ENCODE results near the gene ZKSCAN8. TPM values are rescaled to one million over a fixed set of nuclear protein-coding genes. Genes with fewer than 3 reads are reported as not detected.
"Not testable (repeated sequence)": the region's sequence is repeated elsewhere in the genome, so short reads cannot be mapped to it uniquely, and the experiment has no call there.

ZKSCAN8 gene
- total RNA-seq, result 10 to 100 TPM; 14.4 to 16.5 TPM

DNA sequence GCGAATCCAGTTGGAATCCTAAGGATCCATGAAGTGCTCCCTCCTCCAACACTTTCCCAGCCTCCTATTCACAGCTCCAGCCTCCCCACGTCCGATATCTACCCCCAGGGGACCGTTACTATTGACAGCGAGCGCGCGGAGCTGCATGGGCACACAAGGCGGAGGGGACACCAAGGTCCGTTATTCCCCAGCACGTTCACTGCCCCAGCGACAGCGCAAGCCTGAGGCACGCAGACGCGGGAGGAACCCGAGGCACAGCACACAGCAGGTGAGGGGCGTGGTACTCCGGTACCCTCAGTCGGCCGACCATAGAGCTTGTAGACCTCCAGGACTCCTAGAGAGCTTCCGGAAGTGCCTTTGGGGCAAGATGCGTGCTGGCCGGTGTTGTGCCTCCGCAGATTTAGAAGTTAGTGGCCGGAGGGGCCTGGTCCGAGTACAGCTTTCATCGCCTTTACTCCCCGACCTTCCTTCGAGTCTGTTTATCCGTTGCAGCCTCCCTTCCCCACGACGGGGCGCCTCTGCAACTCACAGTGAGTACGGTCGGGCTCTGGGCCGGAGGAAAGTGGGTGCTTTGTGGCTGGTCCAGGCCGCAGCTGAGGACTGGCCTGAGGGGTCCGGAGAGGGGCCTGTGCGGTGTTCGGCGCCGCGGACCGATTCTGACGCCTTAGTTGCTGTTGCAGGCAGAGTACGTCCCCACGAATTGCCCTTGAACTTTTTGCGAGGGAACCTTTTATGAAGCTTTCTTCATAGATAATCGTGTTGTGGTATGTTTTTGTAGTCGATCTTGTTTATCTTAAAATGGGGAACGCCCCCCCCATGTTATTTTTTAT is at the start of gene ZKSCAN8:
Gene ZKSCAN8, plus strand, starts transcription at position 384 of the 830 bp plus-strand sequence. CDS start 6,525 bp downstream, outside the sequence.
- intact Hi-C loops (cut with micrococcal nuclease), result loop anchor here (1.0 to 2.0 kb wide), 4 partner anchors 17 to 258 kb away; partner anchors contain the start of genes ZKSCAN3, ZKSCAN4, ZSCAN12 and ZSCAN16
- no peaks in the 10 kb centered on the region for H3K27me3 Mint-ChIP-seq
- DNase-seq, result peak; percentile 88
- no peaks in the 10 kb centered on the region for H3K9me3 Mint-ChIP-seq
- H3K36me3 Mint-ChIP-seq, result peaks cover 23% of the 10 kb centered on the region
- H3K4me3 Mint-ChIP-seq, result peak within 1 kb of the TSS; percentile 96
- POLR2A ChIA-PET, result interaction anchor here (0.9 to 2.0 kb wide), 8 partner anchors 10 to 332 kb away, joined by 3 to 10 read pairs (median 4); partner anchors contain the start of genes ZKSCAN4, ZSCAN16 and ZSCAN31
- CTCF ChIA-PET, result interaction anchor here (0.9 to 3.6 kb wide), 7 partner anchors 9 to 214 kb away, joined by 3 to 29 read pairs (median 4); partner anchors contain the start of genes ZKSCAN3 and ZSCAN16
- H3K4me1 Mint-ChIP-seq (ENCODE audit: low read depth), result peaks cover 56% of the 10 kb centered on the region
- peak within 1 kb of the TSS; percentile 82 for H3K27ac Mint-ChIP-seq

DNA sequence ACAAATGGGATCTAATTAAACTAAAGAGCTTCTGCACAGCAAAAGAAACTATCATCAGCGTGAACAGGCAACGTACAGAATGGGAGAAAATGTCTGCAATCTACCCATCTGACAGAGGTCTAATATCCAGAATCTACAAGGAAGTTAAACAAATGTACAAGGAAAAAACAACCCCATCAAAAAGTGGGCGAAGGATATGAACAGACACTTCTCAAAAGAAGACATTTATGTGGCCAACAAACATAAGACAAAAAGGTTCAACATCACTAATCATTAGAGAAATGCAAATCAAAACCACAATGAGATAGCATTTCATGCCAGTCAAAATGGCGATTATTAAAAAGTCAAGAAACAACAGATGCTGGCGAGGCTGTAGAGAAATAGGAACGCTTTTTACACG is 39.5 kb upstream of the ZKSCAN8 start:
- DNase-seq; H3K9me3 Mint-ChIP-seq; intact Hi-C loops (cut with micrococcal nuclease); H3K27ac Mint-ChIP-seq; H3K4me3 Mint-ChIP-seq; POLR2A ChIA-PET; H3K36me3 Mint-ChIP-seq; H3K4me1 Mint-ChIP-seq (ENCODE audit: low read depth); H3K27me3 Mint-ChIP-seq: not testable (repeated sequence)
- CTCF ChIA-PET, result interaction anchor here (0.7 kb wide), 1 partner anchor 737 kb away, joined by 3 read pairs; no protein-coding TSS in a partner anchor

DNA sequence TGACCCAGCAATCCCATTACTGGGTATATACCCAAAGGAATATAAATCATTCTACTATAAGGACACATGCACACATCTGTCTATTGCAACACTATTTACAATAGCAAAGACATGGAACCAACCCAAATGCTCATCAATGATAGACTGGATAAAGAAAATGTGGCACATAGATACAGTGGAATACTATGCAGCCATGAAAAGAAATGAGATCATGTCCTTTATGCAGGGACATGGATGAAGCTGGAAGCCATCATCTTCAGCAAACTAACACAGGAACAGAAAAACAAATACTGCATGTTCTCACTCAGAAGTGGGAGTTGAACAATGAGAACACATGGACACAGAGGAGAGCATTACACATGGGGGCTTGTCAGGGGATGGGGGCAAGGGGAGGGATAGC is 39.0 kb upstream of the ZKSCAN8 start:
- H3K4me1 Mint-ChIP-seq (ENCODE audit: low read depth); H3K27ac Mint-ChIP-seq; H3K27me3 Mint-ChIP-seq; H3K36me3 Mint-ChIP-seq; intact Hi-C loops (cut with micrococcal nuclease); H3K9me3 Mint-ChIP-seq; DNase-seq; H3K4me3 Mint-ChIP-seq; POLR2A ChIA-PET: not testable (repeated sequence)
- CTCF ChIA-PET, result interaction anchor here (0.7 kb wide), 1 partner anchor 737 kb away, joined by 3 read pairs; no protein-coding TSS in a partner anchor

DNA sequence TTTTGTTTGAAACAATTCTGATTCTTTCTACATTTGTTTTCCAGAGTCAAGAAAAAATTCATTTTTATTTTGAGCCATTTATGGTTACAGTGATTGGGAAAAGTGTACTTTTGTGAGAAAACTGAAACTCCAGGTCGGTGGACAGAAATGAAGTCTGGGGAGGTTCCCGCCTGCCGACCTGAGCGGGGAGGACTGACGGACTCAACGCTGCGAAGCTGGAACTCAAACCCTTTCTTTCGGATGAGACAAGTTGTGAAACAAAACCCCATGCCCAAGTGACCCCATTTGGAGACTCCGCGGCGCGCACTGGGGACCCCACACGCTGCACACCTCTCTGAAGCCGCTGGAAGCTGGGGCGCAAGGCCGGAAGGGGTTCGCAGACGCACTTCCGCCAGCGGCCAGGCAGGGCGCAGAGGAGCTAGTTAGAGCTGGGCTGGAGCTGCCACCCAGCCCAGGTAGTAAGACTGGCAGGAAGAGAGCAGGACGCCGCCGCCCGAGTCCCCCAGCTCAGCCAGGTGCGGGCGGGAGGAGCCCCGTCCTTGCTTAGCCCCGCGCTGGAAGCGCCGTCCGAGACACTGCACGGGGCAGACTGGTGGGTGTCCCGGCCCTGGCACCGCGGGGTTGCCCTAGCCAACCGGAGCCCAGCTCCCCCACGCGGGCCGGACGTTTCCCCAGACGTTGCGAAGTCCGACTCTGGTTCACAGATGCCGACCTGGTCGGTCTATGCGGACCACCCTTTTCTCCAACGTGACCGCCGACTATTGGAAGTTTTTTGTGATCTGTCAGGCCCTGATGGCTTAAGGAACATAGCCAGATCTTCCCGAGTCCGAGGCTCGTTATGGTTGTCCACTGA is 37.1 kb upstream of the ZKSCAN8 start:
- DNase-seq, result peak; percentile 89
- POLR2A ChIA-PET, result interaction anchor here (0.6 to 1.7 kb wide), 12 partner anchors 18 to 266 kb away, joined by 3 to 8 read pairs (median 4); partner anchors contain the start of genes ZKSCAN8, ZSCAN16 and ZSCAN26
- CTCF ChIA-PET, result interaction anchor here (0.6 to 2.3 kb wide), 9 partner anchors 8 to 253 kb away, joined by 3 to 13 read pairs (median 4); partner anchors contain the start of gene ZSCAN16
- Mint-ChIP-seq H3K4me3 (peak overlapping the region; percentile 80), H3K9me3 (no peaks in the 10 kb centered on the region), H3K4me1 (ENCODE audit: low read depth) (peaks cover 4% of the 10 kb centered on the region), H3K27me3 (peaks cover 4% of the 10 kb centered on the region), H3K36me3 (no peaks in the 10 kb centered on the region), H3K27ac (peak overlapping the region; percentile 88)
- intact Hi-C loops (cut with micrococcal nuclease), result loop anchor here (1.0 kb wide), 3 partner anchors 20 to 33 kb away; partner anchors contain the start of genes ZNF165 and ZSCAN16

DNA sequence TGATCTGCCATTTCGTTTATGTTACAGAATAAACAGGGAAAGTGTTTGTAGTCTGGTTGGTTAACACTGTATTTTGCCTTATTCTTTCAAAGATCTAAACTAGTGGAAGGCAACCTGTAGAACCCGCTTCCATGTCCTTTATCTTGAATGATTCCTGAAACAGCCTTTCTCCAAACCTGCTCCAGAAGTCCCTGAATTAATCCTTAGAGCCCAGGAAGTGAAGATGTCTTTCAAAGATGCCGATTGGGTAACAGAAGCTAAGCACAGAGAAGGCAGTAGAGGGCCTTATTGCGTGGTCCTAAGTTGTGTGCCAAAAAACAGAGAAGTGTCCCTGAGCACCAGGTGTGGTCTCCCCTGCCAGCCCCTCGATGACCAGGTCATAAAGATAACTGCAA is 36.4 kb upstream of the ZKSCAN8 start:
- H3K36me3 Mint-ChIP-seq, result no peaks in the 10 kb centered on the region
- H3K4me3 Mint-ChIP-seq, result peak overlapping the region; percentile 80
- ChIA-PET CTCF (interaction anchor here (0.6 to 2.3 kb wide), 6 partner anchors 19 to 250 kb away, joined by 3 to 13 read pairs (median 6); partner anchors contain the start of gene ZSCAN16), POLR2A (interaction anchor here (0.7 to 1.7 kb wide), 10 partner anchors 18 to 266 kb away, joined by 3 to 8 read pairs (median 4); partner anchors contain the start of genes ZSCAN16 and ZSCAN26)
- H3K27me3 Mint-ChIP-seq, result peaks cover 3% of the 10 kb centered on the region
- H3K4me1 Mint-ChIP-seq (ENCODE audit: low read depth), result peaks cover 4% of the 10 kb centered on the region
- no peak overlapping the region for H3K27ac Mint-ChIP-seq
- H3K9me3 Mint-ChIP-seq, result no peaks in the 10 kb centered on the region
- intact Hi-C loops (cut with micrococcal nuclease), result no loop called here
- no peak for DNase-seq

DNA sequence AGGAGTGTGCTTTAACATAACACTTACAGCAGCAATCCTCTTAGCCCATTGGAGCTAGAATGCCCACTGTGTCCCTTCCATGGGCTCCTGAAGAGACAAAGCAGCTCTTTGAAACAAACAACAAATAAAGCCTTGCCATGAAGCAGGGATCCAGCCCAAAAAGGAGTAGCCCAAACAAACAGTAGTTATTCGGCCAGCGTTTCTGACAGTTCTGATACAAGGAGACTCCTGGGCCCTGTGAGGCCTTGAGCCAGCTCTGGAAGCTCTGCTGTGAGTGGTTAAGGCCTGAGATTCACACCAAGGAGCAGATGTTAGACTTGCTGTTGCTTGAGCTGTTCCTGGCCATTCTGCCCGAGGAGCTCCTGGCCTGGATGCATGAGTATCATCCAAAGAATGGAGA is 34.2 kb upstream of the ZKSCAN8 start:
- intact Hi-C loops (cut with micrococcal nuclease), result no loop called here
- no peak for DNase-seq
- POLR2A ChIA-PET, result no interaction called here
- no peaks in the 10 kb centered on the region for H3K9me3 Mint-ChIP-seq
- CTCF ChIA-PET, result interaction anchor here (2.0 kb wide), 1 partner anchor 249 kb away, joined by 7 read pairs; no protein-coding TSS in a partner anchor
- peaks cover 4% of the 10 kb centered on the region for H3K4me1 Mint-ChIP-seq (ENCODE audit: low read depth)
- no peak overlapping the region for H3K27ac Mint-ChIP-seq
- H3K27me3 Mint-ChIP-seq, result peaks cover 3% of the 10 kb centered on the region
- H3K4me3 Mint-ChIP-seq, result no peak overlapping the region
- no peaks in the 10 kb centered on the region for H3K36me3 Mint-ChIP-seq

DNA sequence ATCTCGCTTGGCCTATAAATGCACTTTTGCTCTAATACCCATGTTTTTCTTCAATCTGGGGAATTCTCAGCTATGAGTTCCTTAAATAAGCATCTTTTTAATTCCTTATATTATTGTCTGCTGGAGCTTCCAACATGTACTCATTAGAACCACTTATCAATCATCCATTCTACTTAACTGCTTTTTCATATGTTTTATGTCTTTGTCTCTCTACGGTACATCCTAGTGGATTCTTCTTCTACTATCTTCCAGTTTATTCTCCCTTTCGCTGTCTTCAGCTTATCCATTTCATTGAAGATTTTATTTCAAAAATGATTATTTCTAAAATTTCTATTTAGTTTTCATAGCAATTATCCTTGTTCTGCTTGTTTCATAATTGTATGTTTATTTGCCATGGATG is 29.7 kb upstream of the ZKSCAN8 start:
- H3K36me3 Mint-ChIP-seq, result peaks cover 19% of the 10 kb centered on the region
- peaks cover 3% of the 10 kb centered on the region for H3K27me3 Mint-ChIP-seq
- H3K4me3 Mint-ChIP-seq, result no peak overlapping the region
- no peak for DNase-seq
- no peaks in the 10 kb centered on the region for H3K4me1 Mint-ChIP-seq (ENCODE audit: low read depth)
- ChIA-PET CTCF (no interaction called here), POLR2A (no interaction called here)
- intact Hi-C loops (cut with micrococcal nuclease), result no loop called here
- H3K9me3 Mint-ChIP-seq, result no peaks in the 10 kb centered on the region
- H3K27ac Mint-ChIP-seq, result no peak overlapping the region

DNA sequence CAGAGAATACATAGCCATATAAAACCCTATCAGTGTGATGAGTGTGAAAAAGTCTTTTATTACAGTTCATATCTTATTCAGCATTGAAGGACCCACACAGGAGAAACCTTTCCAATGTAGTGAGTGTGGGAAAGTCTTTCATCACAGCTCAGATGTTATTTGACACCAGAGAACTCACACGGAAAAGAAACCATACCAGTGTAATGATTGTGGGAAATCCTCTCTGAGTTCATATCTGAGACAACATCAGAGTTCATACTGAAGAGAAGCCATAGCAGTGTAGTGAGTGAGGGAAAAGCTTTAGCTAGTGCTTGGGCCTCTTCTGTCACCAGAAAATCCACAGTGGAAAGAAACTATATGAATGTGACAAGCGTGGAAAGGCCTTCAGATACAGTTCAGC is 25.9 kb upstream of the ZKSCAN8 start:
- Mint-ChIP-seq H3K36me3 (peaks cover 33% of the 10 kb centered on the region), H3K27ac (no peak overlapping the region), H3K27me3 (no peaks in the 10 kb centered on the region), H3K9me3 (no peaks in the 10 kb centered on the region), H3K4me1 (ENCODE audit: low read depth) (no peaks in the 10 kb centered on the region), H3K4me3 (no peak overlapping the region)
- intact Hi-C loops (cut with micrococcal nuclease), result no loop called here
- no peak for DNase-seq
- POLR2A ChIA-PET, result no interaction called here
- CTCF ChIA-PET, result interaction anchor here (1.1 kb wide), 1 partner anchor 240 kb away, joined by 3 read pairs; no protein-coding TSS in a partner anchor

DNA sequence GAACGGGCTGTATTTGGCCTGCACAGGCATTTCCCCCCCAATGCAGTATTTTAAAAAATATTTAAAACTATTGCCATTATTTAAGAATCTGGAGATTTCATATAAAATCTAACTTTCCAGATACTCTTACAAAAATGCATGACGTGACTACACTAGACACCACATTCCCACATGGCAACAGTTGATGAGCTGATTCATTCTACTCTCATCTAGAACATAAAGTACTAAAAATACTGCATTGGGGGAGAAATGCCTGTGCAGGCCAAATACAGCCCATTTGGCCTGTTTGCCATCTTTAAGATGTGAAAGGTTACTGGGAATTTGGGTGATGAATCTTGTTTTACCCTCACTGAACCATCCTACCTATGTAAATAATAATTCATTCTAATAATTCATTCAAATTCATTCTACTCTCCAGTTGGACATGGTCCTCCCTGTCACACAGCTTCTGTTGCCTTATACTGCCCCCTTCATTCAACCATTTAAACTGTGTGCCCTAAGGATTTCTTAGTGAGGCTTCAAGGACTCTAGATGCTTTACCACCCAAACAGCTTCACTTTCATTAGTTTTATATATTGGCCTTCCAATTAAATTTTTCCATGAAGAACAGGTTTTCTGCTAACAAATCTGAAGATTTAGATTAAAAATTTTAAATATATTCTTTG is 24.2 kb upstream of the ZKSCAN8 start:
- Mint-ChIP-seq H3K4me3 (no peak overlapping the region), H3K27ac (no peak overlapping the region), H3K27me3 (no peaks in the 10 kb centered on the region), H3K36me3 (peaks cover 38% of the 10 kb centered on the region), H3K4me1 (ENCODE audit: low read depth) (no peaks in the 10 kb centered on the region), H3K9me3 (no peaks in the 10 kb centered on the region)
- ChIA-PET POLR2A (no interaction called here), CTCF (no interaction called here)
- intact Hi-C loops (cut with micrococcal nuclease), result no loop called here
- DNase-seq, result no peak

DNA sequence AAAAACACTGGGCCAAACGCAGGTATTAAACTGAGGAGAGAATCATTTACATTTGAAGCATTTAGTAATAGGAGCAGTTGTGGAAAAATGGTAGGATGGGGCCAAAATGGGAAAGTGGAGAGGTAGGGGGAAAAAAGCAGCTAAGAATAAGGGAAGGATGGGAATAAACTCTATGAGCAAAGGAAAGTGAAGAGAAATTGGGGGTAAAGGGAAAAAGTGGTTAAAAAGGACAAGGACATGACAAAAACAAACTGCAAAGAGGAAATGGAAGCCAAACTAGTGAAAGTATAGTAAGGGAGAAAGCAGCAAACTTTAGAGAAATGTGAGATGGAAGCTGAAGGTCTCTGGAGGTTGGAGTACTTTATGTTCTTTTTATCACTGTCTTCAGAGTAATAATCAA is 23.5 kb upstream of the ZKSCAN8 start:
- CTCF ChIA-PET, result no interaction called here

DNA sequence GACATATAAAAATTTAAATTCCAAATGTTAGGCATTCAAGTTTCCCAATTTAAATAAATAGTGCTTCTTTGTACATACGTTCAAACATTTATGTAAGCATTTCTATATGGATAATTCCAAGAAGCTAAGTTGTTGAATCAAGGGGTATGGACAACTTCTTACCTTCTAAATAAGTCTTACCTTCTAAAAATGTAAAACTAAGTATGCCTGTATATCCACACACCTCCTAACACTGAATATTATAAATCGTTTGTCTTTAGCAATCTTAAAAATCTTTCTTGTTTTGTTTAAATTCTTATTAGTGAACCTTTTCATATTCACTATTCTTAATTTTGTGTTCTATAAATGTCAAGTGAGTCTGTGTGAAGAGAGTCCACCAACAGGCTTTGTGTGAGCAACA is 19.8 kb upstream of the ZKSCAN8 start:
- DNase-seq, result no peak
- intact Hi-C loops (cut with micrococcal nuclease), result no loop called here
- peaks cover 23% of the 10 kb centered on the region for H3K4me1 Mint-ChIP-seq (ENCODE audit: low read depth)
- POLR2A ChIA-PET, result no interaction called here
- H3K4me3 Mint-ChIP-seq, result no peak overlapping the region
- H3K36me3 Mint-ChIP-seq, result peaks cover 25% of the 10 kb centered on the region
- CTCF ChIA-PET, result no interaction called here
- H3K9me3 Mint-ChIP-seq, result no peaks in the 10 kb centered on the region
- no peak overlapping the region for H3K27ac Mint-ChIP-seq
- H3K27me3 Mint-ChIP-seq, result no peaks in the 10 kb centered on the region

More for the DNA sequence above, 23.5 kb upstream of the ZKSCAN8 start:
- Mint-ChIP-seq H3K4me3 (no peak overlapping the region), H3K4me1 (ENCODE audit: low read depth) (no peaks in the 10 kb centered on the region), H3K27me3 (no peaks in the 10 kb centered on the region), H3K9me3 (no peaks in the 10 kb centered on the region), H3K27ac (no peak overlapping the region), H3K36me3 (peaks cover 39% of the 10 kb centered on the region)
- intact Hi-C loops (cut with micrococcal nuclease), result no loop called here
- no peak for DNase-seq
- POLR2A ChIA-PET, result no interaction called here

Measured in activated CD4-positive, alpha-beta memory T cell treated with anti-CD3 and anti-CD28 coated beads for 36 hours (primary cell).